Inflammatory macrophage treated with lipopolysaccharide for 1 hour (primary cell): Measurements from ENCODE around the gene HAT1.
"Not testable (repeated sequence)": the region's sequence is repeated elsewhere in the genome, so short reads cannot be mapped to it uniquely, and the experiment has no call there.

Source experiments
- DNase-seq, 2 donors: peaks; one replicate each; pipeline ENCODE4 v3.0.0-alpha.2; 2020 to 2022

HAT1 gene, protein sequence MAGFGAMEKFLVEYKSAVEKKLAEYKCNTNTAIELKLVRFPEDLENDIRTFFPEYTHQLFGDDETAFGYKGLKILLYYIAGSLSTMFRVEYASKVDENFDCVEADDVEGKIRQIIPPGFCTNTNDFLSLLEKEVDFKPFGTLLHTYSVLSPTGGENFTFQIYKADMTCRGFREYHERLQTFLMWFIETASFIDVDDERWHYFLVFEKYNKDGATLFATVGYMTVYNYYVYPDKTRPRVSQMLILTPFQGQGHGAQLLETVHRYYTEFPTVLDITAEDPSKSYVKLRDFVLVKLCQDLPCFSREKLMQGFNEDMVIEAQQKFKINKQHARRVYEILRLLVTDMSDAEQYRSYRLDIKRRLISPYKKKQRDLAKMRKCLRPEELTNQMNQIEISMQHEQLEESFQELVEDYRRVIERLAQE

DNA sequence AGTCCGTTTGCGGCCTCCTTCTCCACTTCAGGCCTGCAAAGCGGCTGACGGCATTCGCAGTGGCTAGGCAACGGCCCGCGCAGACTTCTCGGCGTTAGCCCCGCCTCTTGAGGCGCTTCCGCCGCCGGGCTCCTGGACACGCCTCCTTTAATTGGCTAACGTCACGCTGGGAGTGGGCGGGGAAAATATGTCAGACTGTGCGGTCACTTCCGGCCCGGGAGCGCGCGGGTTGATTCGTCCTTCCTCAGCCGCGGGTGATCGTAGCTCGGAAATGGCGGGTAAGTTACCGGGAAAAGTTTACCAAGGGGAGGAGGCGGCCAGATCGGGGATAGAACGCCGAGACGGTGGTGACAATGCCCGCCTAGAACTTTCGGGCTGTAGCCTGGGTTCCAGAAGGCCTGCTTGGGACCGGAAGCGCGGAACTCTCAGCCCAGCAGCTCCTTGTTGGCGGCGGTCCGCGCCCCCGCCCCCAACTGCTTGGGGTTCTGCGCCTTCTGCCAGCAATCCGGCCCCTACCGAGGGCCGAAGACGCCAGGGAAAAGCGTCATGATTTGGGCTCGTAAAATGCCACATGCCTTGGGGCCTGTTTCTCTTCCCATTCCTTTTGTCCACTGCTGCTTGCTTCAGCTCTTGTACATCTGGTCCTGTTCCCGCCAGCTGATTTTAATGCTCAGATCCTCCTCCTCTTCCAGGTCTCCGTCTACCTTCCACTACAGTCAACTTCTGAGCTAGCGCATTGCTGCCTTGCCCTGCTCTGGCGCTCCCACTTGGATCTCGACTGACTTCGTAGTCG lies at the start of gene HAT1:
TSS of gene HAT1 (plus strand) at position 232 of the 793 bp plus-strand sequence. CDS start at position 272, 40 bp downstream.
- DNase-seq, result peak; percentile 95 to 100

DNA sequence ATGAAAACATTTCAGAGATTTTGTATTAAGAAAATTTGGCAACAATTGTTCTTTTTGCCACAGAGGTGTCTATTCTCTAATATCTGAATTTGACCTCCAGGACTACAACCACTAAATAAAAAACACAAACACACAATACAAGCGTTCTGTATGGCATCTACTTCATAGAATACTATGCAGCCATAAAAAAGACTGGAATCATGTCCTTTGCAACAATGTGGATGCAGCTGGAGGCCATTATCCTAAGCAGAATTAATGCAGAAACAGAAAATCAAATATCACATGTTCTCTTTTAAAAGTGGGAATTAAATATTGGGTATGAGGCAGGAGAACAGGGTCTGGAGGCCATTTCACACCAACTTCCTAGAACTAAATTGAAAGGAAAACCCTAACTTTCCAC lies 47.7 kb upstream of the HAT1 start:
- no peak for DNase-seq

DNA sequence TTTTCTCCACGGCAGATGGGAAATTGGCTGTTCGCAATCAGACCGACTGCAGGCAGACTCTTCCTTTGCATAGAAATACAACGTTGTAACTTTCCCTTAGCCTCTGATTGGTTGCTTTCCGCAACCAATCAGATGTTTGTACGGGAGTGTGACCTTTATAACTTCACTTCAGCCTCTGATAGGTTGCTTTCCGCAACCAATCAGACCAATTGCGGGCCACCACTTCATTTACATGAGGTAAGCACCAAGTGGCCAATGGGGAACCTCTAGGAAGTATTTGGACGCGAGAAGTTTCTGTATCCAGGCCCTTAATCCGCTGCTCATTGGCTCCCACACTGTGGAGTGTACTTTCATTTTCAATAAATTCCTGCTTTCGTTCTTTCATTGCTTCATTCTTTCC lies 47.3 kb upstream of the HAT1 start:
- DNase-seq, result no peak

DNA sequence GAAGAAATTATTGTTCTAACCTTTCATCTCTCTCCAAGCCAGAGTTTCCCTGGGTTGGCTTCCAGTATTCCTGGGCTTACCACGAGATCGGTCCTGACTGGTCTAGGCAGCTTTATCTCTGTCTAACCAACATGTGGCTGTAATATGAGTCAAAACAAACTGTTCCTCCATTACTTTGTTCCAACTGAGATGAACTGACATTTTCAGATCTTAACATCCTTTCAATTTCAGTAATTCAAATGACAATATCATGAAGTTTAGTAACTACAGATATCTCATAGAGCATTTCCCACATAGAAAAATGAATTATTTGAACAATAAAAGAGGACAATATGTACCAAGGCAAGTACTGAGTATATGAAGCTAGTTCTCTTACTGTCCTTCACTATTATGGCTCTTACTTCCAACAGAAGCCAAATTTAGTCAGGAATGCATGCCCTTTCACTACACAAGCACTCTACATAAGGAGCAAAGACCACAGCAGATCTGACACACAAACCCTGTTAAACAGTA lies 43.7 kb upstream of the HAT1 start:
- no peak for DNase-seq

DNA sequence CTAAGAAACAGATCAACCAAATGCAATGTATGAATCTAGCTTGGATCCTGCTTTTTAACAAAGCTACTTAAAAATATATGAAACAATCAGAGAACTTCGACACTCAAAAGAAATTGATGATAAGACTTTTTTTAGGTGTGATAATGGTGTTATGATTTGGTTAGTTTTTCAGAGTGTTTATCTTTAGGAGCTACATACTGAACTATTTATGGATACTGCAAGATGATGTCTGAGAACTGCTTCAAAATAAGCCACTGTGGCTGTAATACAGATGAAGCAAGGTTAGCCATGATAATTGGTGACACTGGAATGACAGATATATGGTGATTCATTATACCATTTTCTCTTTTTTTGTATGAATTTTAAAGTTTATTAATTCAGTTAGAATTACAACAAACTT lies 42.4 kb upstream of the HAT1 start:
- DNase-seq, result no peak

DNA sequence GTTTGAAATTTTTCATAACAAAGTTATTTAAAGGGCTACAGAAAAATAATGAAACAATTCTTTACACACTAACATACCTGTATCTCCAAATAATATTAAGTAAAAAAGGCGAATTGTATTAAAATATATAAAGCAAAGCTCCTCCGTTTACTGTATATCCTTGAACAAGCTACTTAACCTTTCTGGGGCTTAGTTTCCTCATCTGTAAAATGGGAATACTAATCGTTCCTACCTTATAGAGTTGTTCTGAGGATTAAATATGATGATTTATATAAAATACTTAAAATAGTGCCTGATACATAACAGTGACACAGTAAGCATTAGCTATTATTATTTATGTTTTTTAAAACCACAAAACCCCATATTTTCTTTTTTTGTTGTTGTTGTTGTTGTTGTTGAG lies 41.5 kb upstream of the HAT1 start:
- DNase-seq, result no peak

DNA sequence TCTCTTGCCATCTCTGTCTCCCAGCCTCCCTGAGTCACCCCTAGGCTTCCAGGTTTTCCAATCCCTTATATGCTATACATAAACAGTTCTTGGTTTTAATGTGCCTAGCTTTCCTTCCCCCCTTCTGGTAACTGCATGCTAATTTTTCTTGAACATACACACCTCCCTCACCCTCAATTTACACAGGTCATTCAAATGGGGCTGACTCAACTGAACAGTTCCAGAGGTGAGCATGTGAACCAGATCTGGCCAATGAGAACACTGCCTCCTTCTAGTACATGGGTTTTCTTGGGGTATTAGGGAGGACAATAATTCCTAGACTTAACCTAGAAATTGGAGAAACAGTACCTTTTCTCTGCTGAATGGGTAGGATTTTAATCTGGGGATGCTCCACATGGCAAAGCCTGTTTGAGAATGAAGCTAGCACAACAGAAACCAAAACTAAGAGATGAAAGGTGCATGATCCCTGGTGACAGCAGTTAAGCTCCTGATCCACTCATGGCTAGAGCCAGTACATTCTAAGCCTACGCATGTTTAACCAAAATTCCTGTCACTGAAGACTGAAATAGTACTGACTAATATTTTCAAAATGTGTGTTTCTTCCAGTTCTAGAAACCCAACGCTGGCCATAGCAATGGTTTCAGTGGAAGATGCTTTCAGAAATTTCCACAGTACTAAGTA lies 40.0 kb upstream of the HAT1 start:
- DNase-seq, result no peak

DNA sequence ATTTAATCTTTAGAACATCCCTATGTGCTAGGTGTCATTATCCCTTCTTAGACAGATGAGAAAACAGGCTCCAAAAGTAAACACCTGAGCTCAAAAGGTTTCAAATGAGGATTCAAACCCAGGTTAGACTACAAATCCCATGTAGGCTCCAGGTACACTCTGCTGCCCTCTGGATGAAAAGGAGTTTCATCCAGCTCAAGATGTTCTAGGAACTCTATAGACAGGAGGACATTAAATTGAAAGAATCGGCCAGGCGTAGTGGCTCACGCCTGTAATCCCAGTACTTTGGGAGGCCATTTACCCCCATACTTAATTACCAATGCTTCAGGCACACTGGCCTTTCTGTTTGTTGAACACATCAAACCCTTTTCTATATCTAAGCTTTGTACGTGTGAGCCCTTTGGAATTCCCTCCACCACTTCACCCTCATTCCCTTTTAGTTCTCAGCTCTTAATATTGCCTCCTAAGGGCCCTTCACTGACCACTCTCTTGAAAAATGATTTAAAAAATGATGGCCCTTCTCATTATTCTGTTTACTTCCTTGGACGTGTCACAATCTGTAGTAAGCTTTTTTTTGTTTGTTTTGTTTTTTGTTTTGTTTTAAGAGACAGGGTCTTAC lies 38.9 kb upstream of the HAT1 start:
- no peak for DNase-seq

DNA sequence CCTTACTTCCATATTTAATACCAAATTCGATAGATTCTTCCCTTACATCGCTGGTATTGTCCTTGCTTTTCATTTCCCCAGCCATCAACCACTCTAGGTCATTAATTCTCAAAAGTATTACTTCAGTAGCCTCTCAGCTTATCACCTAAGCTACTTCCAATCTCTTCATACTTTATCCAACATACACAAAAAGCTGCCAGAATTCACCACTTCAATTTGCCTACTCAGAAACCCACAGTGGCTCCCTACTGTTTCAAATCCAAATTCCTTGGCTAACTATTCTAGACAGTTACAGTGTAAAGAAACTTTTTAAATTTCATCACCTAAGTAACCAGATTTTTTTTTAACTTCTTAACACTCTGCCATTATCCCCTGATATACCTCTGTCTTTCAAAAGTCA lies 32.9 kb upstream of the HAT1 start:
- DNase-seq, result no peak

DNA sequence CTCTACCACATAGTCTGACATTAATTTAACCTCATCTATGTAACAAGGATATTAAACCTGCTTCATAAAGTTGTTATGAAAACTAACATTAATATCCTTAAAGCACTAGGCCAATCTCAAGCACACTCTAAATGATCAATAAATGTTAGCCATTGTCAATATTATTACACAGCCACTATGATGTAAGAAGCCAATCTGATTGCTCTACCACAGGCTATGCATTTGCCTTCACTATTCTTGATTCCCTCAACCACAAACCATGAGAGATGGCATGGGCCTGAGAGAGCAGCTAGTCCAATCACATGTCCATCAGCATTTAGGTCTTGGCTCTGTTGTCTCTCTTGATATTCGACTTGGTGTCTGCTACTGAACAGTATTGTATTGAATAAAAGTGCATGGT lies 32.5 kb upstream of the HAT1 start:
- no peak for DNase-seq

DNA sequence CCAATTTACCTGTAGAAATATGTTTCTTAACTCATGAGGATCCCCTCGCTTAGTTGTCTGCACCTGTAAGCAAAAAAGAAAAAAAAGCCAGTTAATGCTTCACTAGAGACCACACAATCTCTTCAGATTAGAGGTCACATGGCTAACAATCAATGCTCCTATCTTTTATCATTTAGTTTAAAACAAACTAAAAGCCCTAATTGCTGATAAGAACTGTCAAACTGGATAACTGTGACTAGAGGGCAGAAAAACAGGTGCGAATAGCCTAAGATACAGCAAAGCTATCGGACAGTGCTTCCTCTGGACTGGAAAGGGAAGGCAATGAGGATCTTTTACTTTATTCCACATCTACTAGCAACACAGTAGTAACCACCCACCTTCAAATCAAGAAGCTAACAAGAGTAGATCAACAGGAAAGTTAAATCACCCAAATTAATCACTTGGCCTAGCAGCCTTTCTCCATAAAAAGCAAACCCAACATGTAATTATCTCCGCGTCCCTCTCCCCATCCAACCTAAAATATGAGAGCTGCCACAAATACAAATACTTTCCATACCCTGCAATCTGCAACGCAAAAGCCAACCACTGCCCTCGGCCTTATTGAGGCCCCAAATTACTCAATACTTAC lies 29.0 kb upstream of the HAT1 start:
- DNase-seq, result peak in 1 of 2 donors; percentile 2

DNA sequence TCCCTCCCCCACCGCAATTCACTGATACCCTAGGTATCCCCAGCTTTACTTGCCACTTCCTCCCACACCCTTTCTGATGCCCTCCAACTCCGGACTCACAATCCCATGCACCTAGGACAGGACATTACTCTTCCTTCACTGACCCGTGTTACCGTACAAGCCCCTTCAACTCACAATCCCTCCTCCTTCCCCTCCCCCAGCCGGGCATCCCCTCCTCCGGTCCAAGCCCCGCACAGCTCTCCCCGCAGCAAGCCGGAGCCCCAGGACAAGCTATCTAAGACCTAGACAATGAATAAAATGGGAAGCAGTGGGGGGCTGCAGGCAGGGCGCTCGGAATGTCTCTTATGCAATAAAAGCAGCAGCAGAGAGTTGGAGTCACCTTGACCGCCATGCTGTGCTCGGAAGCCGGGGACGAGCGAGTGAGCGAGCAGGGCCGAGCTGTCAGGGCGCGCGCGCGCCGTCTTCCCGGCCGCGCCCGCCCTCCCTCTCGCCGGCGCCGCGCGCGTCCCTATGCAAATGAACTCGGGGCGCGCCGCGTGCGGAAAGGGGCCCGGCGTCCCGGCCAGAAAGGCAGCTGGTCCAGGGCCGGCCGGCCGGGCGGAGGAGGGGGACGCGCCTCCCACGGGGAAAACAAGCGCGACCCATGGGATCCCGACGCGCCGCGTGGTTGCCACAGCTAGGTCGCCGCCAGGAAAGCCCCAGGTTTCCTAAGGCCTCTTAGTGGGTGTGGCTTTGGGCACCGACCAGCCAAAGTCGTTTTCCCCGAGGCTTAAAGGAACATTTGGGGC lies 28.2 kb upstream of the HAT1 start, which contains the start of gene SLC25A12:
TSS of gene SLC25A12 (minus strand) at position 421 of the 788 bp plus-strand sequence. CDS start at position 391, 30 bp downstream.
- DNase-seq, result peak; percentile 91 to 92

DNA sequence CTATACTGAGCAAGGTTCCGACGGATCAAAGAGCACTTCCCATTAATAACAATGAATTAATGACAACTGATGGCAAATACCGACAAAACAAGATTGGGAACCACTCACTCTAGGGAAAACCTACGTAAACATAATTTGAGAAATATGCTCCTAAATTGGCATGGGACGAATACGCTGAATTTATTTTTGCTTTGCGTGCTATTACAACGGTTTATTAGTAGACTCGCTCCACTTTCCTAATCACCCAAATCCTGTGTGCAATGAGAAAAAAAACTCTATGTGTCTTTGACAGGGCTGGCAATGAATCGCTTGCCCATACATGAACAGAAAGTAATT lies 27.7 kb upstream of the HAT1 start:
- DNase-seq, result no peak

DNA sequence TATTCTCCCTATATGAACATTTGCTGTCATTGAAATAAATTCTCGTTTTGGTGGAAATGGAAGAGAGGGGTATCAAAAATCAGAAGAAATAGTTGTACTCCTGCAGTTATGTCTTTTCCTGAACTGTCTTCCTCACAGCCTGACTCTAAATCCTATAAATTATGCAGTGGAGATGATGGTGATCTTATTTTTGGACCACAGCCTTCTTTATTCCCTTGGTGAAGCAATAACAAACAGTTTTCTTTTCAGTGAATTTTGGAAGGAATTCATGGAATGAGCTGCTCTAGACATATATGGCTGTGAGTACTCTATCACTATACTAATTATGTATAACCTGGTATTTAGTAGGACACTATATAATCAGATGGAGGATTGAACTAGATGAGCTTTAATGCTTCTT lies 26.5 kb upstream of the HAT1 start:
- no peak for DNase-seq

DNA sequence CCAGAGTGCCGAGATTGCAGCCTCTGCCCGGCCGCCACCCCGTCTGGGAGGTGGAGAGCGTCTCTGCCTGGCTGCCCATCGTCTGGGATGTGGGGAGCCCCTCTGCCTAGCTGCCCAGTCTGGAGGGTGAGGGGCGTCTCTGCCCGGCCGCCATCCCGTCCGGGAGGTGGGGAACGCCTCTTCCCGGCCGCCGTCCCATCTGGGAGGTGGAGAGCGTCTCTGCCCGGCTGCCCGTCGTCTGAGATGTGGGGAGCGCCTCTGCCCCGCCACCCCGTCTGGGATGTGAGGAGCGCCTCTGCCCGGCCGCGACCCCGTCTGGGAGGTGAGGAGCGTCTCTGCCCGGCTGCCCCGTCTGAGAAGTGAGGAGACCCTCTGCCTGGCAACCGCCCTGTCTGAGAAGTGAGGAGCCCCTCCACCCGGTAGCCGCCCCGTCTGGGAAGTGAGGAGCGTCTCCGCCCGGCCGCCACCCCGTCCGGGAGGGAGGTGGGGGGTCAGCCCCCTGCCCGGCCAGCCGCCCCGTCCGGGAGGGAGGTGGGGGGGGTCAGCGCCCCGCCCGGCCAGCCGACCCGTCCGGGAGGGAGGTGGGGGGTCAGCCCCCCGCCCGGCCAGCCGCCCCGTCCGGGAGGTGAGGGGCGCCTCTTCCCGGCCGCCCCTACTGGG lies 22.5 kb upstream of the HAT1 start:
- not testable (repeated sequence) for DNase-seq

DNA sequence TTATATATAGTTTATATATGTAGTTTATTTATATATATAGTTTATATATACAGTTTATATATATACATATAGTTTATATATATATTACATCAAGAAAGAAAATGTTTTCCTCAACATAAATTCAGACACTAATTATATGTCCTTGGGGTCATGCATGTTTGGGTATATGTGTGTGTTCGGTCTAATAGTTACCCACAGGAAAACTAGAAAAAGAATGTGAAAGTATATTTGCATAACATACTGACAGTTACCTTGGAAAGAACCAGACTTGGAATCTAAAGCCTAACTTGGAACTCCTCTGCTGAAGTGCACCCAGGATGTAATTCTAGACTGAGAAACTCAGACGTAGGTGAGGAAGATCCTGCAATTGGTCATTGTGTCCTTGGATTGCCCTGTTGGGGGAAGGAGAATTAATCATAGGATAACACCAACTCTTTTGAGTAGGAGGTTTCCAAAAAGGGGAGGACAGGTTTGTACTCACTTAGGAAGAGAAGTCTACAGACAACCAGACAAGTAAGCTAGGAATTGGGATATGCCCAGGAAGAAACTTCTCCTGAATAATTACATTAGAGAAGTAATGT lies 19.3 kb upstream of the HAT1 start:
- no peak for DNase-seq

DNA sequence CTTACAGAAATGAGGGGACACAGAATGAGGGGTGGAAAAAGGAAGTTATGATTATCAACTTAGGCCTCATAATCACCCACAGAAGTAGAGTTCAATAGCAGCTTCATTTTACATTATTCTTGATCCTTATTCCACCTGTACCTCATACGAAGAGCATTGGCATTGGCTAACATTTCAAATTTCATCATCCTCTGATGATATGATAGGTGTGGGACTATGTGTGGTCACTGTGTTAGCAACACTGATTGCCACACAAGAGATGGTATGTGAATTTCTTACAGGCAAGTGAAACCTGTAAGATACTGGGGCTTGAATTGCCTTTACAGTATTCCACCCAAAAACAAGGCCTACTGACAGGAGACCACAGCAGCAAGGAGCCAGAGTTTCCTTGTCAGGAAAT lies 14.0 kb upstream of the HAT1 start:
- no peak for DNase-seq

DNA sequence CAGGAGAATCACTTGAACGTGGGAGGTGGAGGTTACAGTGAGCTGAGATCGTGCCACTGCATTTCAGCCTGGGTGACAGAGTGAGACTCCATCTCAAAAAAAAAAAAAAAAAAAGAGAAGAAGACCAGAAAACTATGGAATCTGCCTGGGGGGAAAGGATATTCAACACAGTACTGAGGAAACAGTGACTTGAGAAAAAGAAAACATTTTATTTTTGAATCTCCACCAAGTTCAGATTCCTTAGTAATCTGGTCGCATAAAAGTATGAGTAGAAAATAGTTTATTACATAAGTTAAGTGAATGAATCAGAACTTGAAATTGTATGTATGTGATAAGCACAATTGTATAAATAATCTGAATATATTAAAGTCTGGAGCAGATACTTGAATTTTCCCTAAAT lies 13.0 kb upstream of the HAT1 start:
- no peak for DNase-seq

DNA sequence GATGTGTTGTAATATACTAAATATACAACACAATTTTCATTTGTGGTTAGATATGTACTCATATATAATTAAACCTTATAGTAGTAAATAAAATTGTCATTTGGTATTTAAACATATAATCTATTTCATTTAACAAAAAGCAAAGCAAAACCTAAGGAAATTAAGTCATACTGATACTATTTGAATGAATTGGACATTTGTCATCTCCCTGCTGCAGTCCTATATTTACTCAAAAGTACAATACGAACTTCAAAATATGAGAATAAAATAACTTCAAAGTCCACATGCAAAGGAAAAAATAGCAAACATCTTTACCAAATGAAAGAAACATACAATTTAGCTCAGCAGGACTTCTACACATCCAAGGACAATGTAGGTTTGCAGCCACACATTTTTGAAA lies 11.8 kb upstream of the HAT1 start:
- DNase-seq, result no peak

DNA sequence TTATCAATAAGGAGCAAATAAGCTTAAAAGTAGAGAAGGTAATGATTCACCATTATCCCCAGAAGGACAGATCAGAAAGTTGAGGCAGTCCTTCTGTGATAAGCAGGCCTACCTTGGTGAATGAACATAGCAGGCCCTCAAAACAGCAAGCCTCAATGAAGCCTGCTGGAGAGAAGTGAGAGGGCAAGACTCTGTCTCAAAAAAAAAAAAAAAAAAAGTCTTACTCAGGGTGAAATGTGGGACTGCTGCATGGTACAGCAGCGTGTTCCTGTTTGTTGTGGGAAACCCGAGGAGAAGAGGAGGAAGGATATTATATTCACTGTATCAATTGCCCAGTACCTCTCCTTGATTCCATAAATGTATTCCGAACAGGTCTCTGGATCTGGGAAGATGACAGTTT lies 8.7 kb upstream of the HAT1 start:
- no peak for DNase-seq

DNA sequence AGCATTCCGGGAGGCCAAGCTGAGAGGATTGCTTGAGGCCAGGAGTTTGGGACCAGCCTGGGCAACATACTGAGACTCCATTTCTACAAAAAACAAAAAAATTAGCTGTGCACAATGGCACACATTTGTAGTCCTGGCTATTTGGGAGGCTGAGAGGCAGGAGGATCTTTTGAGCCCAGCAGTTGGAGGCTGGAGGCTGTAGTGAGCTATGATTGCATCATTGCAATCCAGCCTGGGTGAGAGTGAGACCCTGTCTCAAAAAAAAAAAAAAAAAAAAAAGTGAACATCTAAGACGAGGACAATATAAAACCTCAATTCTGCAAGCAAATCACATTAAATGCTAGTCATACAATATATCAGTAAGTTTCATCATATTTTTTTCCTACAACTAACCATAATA lies 2.8 kb upstream of the HAT1 start:
- DNase-seq, result no peak
